GM21423 (cell line): ENCODE measurements around the gene KIAA0930.

Experiments
- ATAC-seq: cut with Tn5 transposase; IDR thresholded peaks from one replicate; pipeline ENCODE4 v1.9.1; 2021; ENCODE audit warnings: mild to moderate bottlenecking, moderate library complexity; ENCODE audit not compliant: unreplicated experiment

KIAA0930 gene

GRCh38 chr22:45154383-45154782 is 86.3 kb downstream of the KIAA0930 start:
- no peak for ATAC-seq

- ATAC-seq: no peak
Observed at GRCh38 chr22:45151503-45151902, 89.2 kb downstream of the KIAA0930 start.

GRCh38 chr22:45150139-45150538 is 90.6 kb downstream of the KIAA0930 start:
- no peak for ATAC-seq

- ATAC-seq: no peak
Observed at GRCh38 chr22:45149671-45150070, 91.0 kb downstream of the KIAA0930 start.

- ATAC-seq: no peak
Observed at GRCh38 chr22:45144916-45145315, 95.8 kb downstream of the KIAA0930 start.

GRCh38 chr22:45142376-45142775 is 98.3 kb downstream of the KIAA0930 start:
- no peak for ATAC-seq
